Smooth muscle cell (in vitro differentiated cells): ENCODE measurements around the gene FAM193A. TPM values are rescaled to one million over a fixed set of nuclear protein-coding genes. Genes with fewer than 3 reads are reported as not detected.

Experiments used
- DNase-seq: peaks from one replicate; lab custom pipeline; 2025; ENCODE audit not compliant: unreplicated experiment; lab: John Stamatoyannopoulos, UW
- H2AFZ ChIP-seq: fragments of 200-600 bp; sonication (generic); 2 replicates; pipeline ENCODE4 v1.6.0; 2016; ENCODE audit warnings: antibody characterized with exemption, low read depth, mild to moderate bottlenecking
- H3F3A ChIP-seq: fragments of 200-600 bp; sonication (generic); 2 replicates; pipeline ENCODE4 v1.6.0; 2017; ENCODE audit warnings: antibody characterized with exemption, low read depth
- H3K27ac ChIP-seq: fragments of 200-600 bp; sonication (generic); 2 replicates; pipeline ENCODE4 v1.5.1; 2016; ENCODE audit warnings: low read depth, mild to moderate bottlenecking
- H3K27me3 ChIP-seq: fragments of 200-600 bp; sonication (generic); 2 replicates; pipeline ENCODE4 v1.6.1; 2016; ENCODE audit warnings: low read depth, mild to moderate bottlenecking
- H3K36me3 ChIP-seq: fragments of 200-600 bp; sonication (generic); 2 replicates; pipeline ENCODE4 v1.5.1; 2016; ENCODE audit warnings: low read depth
- H3K4me1 ChIP-seq: fragments of 200-600 bp; sonication (generic); 2 replicates; pipeline ENCODE4 v1.5.1; 2016; ENCODE audit warnings: low read depth
- H3K4me2 ChIP-seq: fragments of 200-600 bp; sonication (generic); 2 replicates; pipeline ENCODE4 v1.6.0; 2016; ENCODE audit warnings: mild to moderate bottlenecking
- H3K4me3 ChIP-seq: fragments of 200-600 bp; sonication (generic); 2 replicates; pipeline ENCODE4 v1.5.1; 2016; ENCODE audit warnings: mild to moderate bottlenecking
- H3K79me2 ChIP-seq: fragments of 200-600 bp; sonication (generic); 2 replicates; pipeline ENCODE4 v1.6.0; 2016; ENCODE audit warnings: low read depth, mild to moderate bottlenecking
- H3K9ac ChIP-seq: fragments of 200-600 bp; sonication (generic); 2 replicates; pipeline ENCODE4 v1.6.0; 2016; ENCODE audit warnings: low read depth
- H3K9me3 ChIP-seq: fragments of 200-600 bp; sonication (generic); replicated peaks from 2 replicates; pipeline ENCODE4 v1.5.1; 2016; ENCODE audit warnings: low read depth
- H4K20me1 ChIP-seq: fragments of 200-600 bp; sonication (generic); 2 replicates; pipeline ENCODE4 v1.6.0; 2016; ENCODE audit warnings: low read depth
- CTCF ChIP-seq: fragments of 200-600 bp; sonication (generic); IDR thresholded peaks from 2 replicates; pipeline ENCODE4 v1.5.1; 2017; ENCODE audit warnings: borderline replicate concordance, mild to moderate bottlenecking, antibody characterized with exemption; ENCODE audit not compliant: insufficient read depth, poor library complexity, severe bottlenecking
- WGBS: methylation state at CpG from one replicate; pipeline ENCODE4 v1.1.7; 2016; ENCODE audit warnings: low lambda C conversion rate; 5-methylcytosine and 5-hydroxymethylcytosine counted together
- polyA plus RNA-seq: library from polyadenylated mRNA; unstranded; fragments of >200 nt; fragmentation: Nextera tagmentation; extraction: Ambion mirVana; gene quantifications from 2 replicates; pipeline ENCODE4 v1.2.1, GENCODE V29; 2016
- total RNA-seq: library from RNA; depleted of rRNA; stranded (reverse); fragments of >200 nt; gene quantifications from 2 replicates; pipeline ENCODE4 v1.2.3, GENCODE V29; 2014

Gene FAM193A
- total and polyA plus RNA-seq, 2 experiments from 2014 or later = 8.3 to 12.2 TPM

DNA sequence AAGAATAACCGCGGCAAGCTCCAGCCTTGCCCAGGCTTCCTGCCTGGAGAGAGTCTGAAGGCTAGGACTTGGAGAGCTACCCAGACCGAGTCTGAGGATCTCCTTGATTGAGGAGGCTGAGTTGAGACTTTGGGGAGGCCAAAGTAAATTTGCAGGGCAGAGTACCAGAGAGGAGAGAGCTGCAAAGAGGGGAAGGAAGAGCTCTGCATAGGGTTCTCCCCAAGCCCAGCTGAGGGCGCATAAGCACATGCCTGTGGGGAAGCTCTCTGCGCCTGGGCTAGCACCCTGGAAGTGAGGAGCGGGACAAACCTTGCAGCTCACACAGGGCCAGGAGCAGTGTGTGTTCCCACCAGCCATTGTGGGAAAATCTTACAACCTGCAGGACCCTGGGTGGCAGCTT lies 56.1 kb downstream of the FAM193A start:
- WGBS = 90% methylated on average over 6 of the region's 6 CpGs
- Histone ChIP-seq H3K36me3 (no peaks in the 10 kb centered on the region), H3K27me3 (no peaks in the 10 kb centered on the region), H3K27ac (no peak overlapping the region), H4K20me1 (peaks cover 100% of the 10 kb centered on the region), H3K9ac (no peak overlapping the region), H3F3A (peaks cover under 1% of the 10 kb centered on the region), H2AFZ (no peak overlapping the region), H3K4me1 (peaks cover 16% of the 10 kb centered on the region), H3K4me2 (no peak overlapping the region), H3K4me3 (no peak overlapping the region), H3K79me2 (peaks cover 94% of the 10 kb centered on the region), H3K9me3 (no peaks in the 10 kb centered on the region)
- TF ChIP-seq CTCF = no peak
- no peak for DNase-seq

DNA sequence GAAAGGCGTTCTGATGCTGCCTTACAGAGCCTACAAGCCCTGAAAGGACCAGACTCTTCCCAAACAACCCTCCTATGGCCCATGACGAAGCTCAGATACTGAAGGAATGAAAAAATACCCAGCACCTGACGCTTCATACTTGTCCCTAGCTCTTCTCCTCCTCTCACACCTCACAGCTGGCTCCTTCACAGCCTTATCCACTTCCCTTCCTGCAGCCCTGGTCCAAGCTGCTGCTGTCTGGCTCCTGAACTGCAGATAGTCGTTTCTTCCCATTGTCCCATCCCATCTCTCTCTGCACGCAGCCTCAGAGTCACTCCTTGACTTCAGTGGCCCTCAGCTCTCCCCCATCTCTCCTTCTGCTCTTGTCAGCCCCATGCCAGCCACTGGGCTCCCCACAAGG lies 56.6 kb downstream of the FAM193A start:
- TF ChIP-seq CTCF = no peak
- Histone ChIP-seq H2AFZ (no peak overlapping the region), H3K9ac (no peak overlapping the region), H4K20me1 (peaks cover 100% of the 10 kb centered on the region), H3F3A (peaks cover 5% of the 10 kb centered on the region), H3K4me3 (no peak overlapping the region), H3K9me3 (no peaks in the 10 kb centered on the region), H3K27me3 (no peaks in the 10 kb centered on the region), H3K4me2 (no peak overlapping the region), H3K79me2 (peaks cover 94% of the 10 kb centered on the region), H3K36me3 (no peaks in the 10 kb centered on the region), H3K4me1 (peaks cover 16% of the 10 kb centered on the region), H3K27ac (no peak overlapping the region)
- WGBS = 80% methylated on average over 5 of the region's 5 CpGs
- no peak for DNase-seq

DNA sequence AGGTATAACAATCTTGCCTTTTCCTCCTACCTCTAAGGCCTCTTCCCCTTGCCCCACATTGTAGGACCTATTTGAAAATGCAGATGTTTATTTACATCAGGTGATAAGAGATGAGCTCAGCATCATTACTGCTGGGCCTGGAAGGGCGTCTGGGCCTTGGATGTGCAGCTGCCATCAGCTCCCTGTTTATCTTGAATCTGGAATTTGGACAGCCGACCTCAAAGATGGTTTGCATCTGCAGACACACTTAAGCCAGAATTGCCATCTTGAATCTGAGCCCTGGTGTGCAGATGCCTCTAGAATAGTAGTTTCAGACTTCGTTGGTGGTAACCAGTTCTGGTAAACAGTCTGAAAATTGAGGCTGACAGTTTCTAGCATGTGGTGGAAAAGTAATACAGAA lies 59.0 kb downstream of the FAM193A start:
- Histone ChIP-seq H3K4me2 (no peak overlapping the region), H3K9ac (no peak overlapping the region), H3K4me1 (peaks cover 16% of the 10 kb centered on the region), H3K27ac (peak overlapping the region; percentile 40), H2AFZ (no peak overlapping the region), H4K20me1 (peaks cover 100% of the 10 kb centered on the region), H3K79me2 (peaks cover 94% of the 10 kb centered on the region), H3K4me3 (no peak overlapping the region), H3K36me3 (no peaks in the 10 kb centered on the region), H3K9me3 (no peaks in the 10 kb centered on the region), H3F3A (peaks cover 10% of the 10 kb centered on the region), H3K27me3 (no peaks in the 10 kb centered on the region)
- 14% methylated on average over 3 of the region's 3 CpGs for WGBS
- TF ChIP-seq CTCF = no peak
- no peak for DNase-seq

- Histone ChIP-seq H3K4me1 (peaks cover 14% of the 10 kb centered on the region), H3K79me2 (peaks cover 94% of the 10 kb centered on the region), H4K20me1 (peaks cover 100% of the 10 kb centered on the region), H3K9me3 (no peaks in the 10 kb centered on the region), H3K4me3 (no peak overlapping the region), H3K36me3 (no peaks in the 10 kb centered on the region), H3K4me2 (no peak overlapping the region), H3K27me3 (no peaks in the 10 kb centered on the region), H3K9ac (no peak overlapping the region), H3F3A (peaks cover 10% of the 10 kb centered on the region), H3K27ac (peak overlapping the region; percentile 40), H2AFZ (no peak overlapping the region)
- 86% methylated on average over 11 of the region's 11 CpGs for WGBS
- DNase-seq = no peak
- no peak for TF ChIP-seq CTCF
These were observed 59.6 kb downstream of the FAM193A start for GRCh38 chr4:2595952-2596552.
